Islet precursor cell (in vitro differentiated cells): ENCODE measurements around the gene LAPTM5.
A peak's percentile ranks its signal among the peaks of the same experiment; 100 is the strongest.
"Not testable (repeated sequence)": the region's sequence is repeated elsewhere in the genome, so short reads cannot be mapped to it uniquely, and the experiment has no call there.

Source experiments
- DNase-seq: peaks from one replicate; pipeline ENCODE4 v3.0.0-alpha.2; 2018

Gene LAPTM5

DNA sequence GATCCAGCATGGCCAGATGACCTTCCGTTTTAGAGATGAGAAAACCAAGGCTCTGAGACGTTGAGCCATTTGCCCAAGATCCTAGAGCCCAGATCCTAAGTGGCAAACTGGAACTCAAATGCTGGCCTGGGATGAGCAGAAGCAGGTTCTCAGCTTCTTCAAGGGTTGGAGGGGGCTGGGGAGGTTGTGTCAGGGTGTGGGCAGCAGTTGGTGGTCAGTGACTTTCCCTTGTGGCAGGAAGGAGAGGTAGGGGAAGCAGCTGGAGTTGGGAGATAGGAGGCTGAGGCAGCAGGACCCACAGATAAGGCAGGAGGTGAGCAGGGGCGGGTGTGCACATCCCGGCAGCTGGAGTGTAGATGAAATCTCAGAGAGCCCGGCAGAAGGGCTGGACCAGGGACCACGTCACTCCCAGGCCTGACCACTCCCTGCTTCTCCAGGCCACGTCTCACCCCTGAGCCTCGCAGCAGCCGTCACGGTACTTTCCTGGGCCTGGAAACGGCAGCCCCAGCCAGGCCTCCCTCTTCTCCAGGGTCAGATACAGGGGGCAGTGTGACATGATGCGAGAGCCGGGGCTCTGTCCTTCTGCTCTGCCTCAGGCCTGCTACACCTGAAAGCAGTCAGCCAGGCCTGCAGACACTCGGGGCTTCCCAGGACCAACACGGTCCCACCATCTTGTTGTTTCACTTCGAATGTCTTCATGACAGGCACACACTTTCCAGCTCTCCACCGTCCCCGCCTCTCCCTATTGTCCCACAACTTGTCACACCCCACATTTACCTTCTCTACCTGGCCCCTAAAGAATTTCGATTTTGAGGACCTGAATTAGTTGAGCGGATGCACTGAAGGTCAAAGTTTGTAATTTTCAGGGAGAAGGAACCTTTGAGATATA, 11.5 kb upstream of the LAPTM5 start:
- peak; percentile 62 for DNase-seq

DNA sequence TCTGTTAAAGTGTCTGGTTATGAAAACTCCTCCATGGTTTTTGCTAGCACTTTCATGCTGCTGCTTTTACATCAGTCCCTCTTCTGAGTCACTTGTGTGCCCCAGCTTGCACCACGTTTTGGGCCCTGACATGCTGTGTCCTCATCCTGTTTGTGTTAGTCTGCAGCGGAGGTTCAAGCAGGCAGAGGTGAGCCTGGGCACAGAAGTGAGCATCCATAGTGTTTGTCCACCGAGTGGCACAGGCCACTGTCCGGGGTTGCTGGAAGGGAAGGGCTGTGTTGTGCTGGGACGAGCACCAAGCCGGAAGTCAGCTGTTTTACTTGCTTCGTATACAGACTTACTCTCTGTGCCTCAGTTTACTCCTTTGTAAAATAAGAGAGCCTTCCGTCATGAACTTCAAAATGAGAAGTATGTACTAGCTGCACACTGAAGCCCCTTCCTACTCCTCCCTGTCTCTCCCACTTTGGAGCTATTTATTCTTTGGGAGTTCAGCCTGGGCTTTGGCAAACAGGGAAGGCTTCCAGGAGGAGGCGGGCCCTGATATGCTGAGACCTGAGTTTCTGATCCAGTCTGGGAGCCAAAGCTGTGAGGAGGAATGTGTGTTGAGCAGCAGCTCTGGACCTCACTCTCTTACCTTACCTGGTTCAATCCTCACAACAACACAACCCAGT, 10.7 kb upstream of the LAPTM5 start:
- peak; percentile 28 for DNase-seq

DNA sequence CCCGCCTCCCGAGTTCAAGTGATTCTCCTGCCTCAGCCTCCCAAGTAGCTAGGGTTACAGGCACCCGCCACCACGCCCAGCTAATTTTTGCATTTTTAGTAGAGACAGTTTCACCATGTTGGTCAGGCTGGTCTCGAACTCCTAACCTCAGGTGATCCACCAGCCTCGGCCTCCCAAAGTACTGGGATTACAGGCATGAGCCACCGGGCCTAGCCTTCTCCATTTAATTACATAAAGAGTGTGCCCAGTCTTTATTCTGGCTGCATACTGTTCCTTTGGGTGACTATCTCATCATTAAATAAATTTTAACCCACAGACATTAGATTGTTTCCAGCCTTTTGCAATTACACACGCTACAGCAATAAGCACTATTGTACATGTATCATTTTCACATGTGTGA, 9.4 kb upstream of the LAPTM5 start:
- not testable (repeated sequence) for DNase-seq

DNA sequence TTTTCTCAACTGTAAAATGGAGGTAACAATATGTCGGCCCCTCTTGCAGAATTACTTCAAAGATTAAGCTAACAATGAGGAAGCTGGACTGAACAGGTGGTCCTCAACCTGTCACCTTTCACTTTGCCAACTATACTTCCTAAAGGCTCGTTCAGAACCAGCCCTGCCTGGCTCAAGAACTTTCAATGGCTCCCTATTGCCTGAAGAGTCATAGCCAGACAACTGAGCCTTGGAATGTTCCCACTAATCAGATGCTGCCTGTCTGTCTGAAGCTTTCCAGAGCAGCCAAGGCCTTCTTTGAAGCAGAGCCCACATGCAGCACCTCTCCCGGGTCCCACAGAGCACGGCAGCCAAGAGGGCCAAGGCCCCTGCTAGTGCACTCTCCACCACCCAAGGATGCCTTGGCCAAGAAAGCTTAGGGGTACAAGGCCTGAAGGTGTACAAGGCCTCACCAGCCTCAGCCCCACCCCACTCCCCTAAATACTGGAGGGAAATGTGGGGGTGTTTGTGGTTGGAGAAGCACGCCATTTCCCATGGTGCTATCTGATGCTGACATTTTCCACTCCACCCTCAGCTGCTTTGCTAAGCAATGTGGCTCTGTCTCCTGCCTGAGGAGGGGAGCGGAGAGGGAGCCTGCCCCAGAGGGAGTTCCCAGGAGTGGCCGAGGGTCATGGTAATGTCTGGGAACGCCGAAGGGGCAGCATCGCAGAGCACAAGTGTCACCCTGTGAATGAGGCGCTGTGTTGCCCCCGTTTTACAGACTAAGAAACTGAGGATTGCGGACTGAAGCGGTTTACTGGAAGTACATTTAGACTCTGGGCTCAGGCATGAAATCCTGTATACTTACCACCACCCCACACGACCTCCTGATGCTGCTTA, 8.2 kb upstream of the LAPTM5 start:
- peak; percentile 83 for DNase-seq

DNA sequence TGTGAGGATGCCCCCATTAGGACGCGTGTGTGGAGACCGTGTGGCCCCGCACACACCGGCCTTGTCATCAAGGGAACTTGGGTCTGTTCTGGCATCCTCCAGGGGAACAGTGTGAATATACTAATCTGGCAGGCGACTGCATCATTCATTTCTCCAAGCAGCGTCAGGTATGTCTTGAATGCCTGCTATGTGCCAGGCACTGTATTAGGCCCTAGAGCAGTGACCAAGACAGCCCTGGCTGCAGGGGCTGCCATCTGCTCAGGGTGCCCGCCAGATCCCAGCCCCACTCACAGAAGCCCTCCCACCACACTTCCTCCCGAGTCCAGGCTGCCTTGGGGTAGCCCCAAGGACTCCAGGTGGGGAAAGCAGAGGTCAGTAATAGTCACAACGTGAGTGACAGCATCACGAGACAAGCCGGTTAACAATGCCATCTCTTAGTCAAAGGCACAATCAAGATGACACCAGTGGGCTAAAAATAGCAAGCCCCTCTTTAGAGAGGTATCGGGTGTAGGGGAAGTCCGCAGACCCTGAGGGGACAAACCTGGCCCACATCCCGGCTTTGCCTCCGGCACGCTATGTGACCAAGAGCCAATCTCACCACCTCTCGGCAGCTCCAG, 7.5 kb upstream of the LAPTM5 start:
- no peak for DNase-seq

DNA sequence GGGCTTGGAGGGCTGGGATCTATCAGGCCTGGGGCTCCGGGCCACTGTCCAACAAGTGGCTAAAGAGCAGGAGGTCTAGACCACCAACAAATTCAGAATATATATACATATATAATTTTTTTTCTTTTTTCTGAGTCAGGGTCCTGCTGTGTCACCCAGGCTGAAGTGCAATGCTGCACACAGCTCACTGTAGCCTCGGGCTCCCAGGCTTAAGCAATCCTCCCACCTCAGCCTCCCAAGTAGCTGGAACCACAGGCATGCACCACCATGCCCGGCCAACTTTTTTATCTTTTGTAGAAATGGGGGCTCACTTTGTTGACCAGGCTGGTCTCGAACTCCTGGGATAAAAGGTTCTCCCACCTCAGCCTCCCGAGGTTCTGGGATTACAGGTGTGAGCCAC, 6.8 kb upstream of the LAPTM5 start:
- no peak for DNase-seq

DNA sequence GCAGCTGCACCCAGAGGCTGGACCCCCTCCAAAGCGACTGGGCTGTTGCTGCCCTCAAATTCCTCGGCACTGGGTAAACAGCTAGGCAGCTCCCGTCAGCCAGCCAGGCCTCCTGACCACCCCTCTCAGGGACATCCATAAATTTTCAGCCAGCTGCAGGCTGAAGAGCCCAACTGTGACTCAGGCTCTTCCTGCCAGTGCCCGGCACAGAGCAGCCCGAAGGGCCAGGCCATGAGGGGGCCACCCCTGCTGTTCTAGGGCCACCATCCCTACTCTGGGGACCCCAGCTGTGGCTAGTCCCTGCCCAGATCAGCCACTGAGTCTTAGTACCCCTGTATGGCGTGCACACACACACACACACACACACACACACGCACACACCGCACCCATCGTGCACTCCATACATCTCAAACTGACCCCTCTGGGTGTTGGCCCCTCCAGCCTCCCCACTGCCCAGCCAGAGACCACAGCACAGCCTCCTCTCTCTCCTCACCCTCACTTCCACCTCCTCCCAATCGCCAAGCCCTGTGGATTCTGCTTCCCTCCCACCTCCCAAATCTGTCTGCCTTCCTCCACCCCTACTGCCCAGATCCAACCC, 6.2 kb upstream of the LAPTM5 start:
- peak; percentile 86 for DNase-seq

DNA sequence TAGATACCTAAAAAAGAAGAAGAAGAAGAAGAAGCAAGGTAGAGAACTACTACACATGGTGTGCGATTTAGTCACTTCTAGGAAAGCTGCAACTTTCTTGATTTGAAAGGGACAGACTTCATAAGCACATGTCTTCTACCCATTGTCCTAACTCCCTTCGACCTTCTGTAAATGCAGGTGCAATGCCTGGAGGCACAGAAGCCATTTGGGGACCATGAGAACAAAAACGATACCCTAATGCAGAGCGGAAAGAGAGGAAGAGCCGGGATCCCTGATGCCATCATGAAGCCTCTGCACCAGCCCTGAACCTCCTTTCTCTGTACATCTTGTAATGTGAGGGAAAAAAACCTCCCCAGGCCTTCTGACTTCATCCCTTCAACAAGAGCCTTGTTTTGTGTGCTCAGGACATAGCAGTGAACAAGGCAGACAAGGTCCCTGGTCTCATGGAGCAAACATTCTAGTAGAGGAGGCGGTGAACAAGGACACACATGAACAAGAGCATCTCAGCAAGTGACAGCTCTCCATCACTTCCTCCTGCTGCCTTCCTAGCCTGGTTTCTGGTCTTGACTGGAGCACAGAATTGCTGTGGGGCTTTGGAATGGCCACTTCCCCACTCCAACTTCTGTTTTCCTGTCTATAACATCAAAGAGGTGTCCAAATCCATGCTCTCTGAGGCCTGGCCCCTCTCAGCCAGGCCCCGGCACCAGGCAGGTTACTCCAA, 5.5 kb upstream of the LAPTM5 start:
- no peak for DNase-seq

DNA sequence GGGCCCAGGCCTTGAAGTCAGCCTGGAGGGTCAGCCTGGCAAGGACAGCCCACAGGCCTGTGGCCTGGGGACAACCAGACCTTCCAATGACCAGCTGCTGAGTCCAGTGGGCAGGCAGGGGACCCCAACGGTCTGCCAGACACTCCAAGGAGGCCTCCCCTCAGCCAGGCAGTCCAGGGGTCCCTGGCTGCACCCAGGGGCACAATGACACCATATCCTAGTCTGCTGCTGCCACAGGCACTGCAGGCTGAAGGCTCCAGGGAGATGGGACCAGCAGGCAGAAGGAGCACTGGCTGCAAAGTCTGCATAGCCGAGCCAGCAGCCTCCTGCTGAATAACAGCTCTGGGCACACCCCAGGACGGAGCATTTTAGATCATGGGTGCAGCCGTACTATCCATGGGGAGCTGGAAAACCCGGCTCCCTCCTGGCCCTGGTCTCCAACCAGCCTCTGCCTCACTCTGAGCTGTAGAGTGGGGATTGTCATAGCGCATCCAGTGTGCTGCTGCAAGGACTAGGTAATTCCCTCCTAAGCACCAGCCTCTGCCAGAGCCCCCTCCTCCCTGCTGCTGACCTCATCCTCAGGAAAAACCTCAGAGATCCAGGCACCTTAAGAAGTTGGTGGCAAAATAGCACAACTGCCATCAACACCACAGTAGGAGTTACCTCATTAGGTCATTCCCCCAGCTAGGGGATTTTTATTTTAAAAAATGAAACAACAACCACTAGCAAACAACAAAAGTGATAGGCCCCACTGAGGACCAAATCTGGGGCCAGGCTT, 4.8 kb upstream of the LAPTM5 start:
- no peak for DNase-seq

DNA sequence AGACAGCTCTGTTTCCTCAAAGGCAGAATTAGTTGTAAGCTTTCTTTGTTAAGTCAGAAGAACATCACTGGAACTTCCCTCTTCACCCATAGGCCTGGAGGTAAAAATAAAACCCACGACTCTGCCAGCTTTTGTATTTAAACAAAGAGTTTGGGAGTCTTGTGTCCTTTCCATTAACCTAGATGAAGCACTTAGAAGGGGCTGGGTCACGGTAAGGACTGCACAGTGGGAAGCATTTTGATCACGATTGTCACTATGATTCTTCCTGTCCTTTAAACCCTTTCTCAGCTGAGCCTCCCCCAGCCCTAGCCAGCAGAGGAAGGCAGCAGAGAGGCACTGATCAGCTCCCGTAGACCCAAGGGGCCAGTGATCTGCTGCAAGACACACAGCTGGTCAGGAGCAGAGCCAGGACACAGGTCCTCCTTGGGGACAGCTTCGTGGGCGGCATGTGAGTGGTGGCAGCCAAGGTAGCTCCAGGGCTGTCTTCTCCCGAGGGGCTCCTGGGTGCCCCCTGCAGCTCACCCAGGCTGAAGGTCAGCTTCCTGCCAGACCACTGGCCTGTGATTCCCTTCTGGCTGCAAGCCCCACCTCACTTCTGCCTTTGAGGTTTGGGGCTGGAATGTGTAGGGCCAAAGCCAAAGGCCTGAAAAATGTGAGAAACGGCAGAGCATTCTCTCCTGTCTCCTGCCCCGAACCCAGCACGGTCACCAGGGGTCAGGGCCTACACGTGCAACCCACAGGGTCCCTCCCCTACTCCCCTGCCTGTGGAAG, 4.0 kb upstream of the LAPTM5 start:
- peak; percentile 84 for DNase-seq

DNA sequence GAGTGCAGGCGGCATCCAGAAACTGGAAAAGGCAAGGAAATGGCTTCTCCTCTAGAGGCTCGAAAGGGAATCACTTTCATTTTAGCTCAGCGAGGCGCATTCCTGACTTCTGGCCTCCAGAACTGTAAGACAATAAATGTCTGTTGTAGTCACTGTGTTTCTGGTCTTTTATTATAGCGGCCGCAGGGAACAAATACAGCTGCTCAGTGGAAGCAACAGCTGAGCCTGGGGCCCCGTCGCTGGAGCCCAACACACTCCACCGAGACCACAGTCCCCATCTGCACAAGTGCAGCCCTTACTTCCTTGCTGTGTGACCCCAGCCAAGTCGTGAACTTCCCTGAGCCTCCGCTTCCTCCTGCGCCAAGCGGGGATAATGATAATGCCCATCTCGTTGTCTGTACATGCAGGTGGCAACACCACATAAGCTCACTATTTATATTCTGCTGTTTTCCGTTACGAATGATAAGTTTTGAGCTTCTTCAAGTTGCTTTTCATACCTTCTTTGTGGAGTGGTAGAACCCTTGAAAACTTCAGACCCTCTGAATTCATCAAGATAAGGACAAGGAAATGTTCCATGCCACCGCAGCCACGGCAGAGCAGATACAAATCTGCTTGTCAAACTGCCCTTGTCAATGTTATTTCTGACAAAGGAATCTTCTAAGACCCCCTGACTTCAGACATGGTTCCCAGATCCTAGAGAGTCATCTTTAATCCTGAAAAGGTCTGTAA, 3.2 kb upstream of the LAPTM5 start:
- DNase-seq: no peak

DNA sequence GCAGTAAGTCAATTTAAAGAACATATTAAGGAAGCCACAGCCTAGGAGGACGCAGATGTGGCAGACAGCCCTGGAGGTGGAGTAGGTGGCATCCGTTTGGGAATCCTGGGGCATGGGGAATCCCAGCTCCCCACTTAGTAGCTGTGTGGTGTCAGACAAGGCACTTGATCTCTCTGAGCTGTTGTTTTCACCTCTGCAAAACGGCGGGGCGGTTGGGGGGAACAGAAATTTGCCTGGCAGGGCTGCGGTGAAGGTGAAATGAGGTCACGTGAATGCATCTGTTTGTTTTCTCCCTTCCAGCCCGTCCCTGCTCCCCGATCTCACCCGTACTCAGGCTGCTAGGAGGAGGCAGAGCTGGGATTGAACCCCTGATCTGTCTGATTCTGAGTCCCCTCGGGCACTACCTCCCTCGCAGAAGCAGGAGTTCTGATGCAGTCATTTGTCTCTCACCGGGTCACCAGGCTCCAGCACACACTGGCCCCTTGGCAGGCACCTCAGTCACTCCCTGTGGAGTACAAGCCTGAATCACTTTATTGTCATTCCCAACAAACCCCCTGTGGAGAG, 2.2 kb upstream of the LAPTM5 start:
- no peak for DNase-seq

DNA sequence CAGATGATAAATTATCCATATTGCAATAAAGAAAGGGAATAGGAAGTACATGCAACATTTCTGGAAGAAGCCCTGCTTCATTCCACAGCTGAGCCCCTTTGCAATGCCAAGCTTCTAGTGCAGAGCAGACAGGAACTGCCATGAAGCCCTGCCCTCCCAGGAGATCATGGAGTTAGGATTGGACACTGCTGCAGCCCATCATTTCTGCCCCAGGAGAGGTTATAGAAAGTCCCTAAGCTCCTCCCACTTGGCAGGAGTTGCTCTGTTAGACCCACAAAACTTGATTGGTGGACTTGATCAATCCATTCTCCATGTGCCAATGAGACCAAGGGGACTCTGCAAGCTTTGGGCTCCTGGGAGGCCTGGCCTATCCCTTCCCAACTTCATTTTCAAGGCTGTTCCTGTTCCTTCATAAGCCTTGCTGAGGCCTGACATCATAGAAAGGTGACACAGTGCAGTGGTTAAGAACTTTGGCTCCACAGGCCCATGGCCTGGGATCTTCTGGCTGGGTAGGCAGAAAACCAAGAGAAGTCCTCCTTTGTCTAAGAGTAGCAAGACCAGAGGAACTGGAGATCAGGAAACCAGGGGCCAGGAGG, 1.3 kb upstream of the LAPTM5 start:
- DNase-seq: no peak

DNA sequence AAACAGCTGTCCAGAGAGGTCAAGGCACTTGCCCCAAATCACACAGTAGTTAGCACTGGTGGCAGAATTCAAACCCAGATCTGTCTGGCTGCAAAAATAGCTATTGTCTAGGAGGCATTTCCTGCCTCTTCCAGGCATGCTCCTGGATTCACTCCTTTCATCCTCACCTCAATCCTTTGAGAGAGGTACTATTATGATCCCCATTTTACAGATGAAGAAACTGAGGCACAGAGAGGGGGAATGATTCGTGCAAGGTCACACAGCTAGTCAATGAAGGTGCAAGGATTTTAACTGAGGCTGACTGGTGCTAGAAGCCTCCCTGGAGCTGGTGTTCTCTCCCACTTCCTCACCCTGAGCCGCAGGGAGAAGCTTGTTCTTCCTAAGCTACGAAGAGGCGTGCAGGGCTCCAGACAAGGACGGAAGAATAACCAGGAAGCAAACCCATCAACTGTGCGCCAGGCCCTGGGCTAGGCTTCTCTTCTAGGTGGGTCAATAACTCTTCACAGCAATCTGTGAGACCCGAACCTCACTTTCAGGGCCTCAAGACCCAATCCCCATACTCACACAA, 631 bp upstream of the LAPTM5 start:
- no peak for DNase-seq

DNA sequence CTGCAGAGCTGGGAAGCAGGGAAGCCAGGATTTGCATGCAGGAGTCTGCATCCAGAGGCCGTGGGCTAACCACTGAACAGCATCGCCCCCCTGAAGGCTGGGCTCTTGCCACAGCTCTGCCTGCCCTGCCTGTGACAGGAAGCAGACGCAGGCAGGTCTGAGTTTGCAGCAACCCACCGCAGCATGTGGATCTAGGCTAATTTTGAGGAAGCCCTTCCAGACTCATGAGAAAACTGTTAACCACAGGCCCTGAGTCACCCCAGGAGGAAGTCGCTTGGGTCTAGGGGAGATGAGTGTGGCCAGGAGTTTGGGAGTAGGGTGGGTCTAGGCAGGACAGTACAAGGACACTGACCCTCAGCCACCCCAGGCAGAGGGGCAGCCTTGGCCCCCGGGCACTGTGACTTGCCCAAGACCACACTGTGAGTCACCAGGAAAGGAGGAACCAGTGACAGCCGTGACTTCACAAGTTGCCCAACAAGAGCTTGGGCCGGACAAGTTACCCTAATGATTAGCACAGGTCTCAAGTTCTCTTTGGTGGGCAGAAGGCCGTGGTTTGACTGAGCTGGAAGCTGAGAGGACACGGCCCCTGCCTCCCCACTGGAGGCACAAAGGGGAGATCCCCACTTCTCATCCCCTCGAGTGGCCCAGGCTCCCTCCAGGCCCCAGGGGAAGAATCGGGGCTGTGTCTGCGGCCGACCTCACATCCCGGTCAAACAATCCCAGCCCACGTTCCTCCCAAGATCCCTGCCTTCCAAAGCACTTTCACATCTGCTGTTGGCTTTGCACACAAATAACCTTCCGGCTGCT, 826 bp downstream of the LAPTM5 start:
- peak; percentile 94 for DNase-seq

DNA sequence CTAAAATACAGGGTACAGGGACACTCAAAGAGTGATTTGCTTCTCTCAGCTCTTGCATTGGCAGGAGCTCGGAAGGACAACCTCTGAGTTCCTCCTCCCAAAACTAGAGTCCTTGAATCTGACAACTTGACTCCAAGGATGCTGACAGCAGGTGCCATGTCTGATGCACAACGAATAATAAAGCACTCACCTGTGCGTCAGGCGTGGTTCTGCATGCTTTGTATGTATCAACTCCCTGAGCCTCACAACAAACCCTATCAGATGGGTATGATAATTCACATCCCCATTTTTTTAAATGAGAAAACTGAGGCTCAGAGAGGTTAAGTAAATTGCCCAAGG, 1.4 kb downstream of the LAPTM5 start:
- no peak for DNase-seq

DNA sequence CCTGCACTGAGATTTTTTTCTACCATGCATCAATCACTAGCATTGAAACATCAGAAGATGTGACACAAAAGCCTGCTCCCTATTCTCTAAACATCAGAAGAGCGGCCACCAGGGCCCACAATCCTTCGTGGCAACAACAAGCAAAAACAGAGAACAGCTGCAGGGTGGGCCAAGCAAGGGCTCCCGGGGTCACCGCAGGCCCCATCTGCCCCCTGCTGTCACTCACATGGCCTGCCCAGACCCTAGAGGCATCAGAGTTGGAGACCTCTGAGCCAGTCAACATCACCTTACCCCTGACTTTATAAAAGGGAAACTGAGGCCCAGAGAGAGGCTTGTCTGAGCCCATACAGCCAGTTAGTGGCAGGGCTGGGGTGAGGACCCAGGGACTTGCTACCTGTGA, 1.8 kb downstream of the LAPTM5 start:
- no peak for DNase-seq

DNA sequence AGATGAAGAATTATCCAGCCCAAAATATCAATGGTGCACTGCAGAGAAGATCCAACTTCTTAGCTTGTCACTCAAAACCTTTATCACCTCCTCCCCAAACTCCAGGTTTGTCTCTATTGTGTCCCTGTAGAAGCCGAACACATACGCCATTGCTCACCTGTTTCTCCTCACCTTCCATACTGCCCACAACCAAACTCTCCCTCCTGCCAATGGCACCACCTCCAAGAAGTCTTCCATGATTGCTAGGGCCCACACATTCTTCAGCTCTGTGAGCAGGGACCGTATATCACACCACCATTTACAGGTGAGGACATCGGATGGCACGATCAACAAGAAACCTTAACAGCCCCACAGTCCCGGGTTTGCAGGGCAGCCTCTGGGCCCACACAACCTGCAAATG, 2.2 kb downstream of the LAPTM5 start:
- DNase-seq: no peak
